Amniotic epithelial cell (primary cell): ENCODE data around the gene TRPC3.

Source experiments
- DNase-seq: peaks from one replicate; pipeline ENCODE4 v3.0.0-alpha.2; 2010; ENCODE audit warnings: low read depth

The TRPC3 gene

GRCh38 chr4:121946644-121947043 lies 5.2 kb downstream of the TRPC3 start:
- no peak for DNase-seq

GRCh38 chr4:121943941-121944340 lies 7.9 kb downstream of the TRPC3 start:
- no peak for DNase-seq

DNA sequence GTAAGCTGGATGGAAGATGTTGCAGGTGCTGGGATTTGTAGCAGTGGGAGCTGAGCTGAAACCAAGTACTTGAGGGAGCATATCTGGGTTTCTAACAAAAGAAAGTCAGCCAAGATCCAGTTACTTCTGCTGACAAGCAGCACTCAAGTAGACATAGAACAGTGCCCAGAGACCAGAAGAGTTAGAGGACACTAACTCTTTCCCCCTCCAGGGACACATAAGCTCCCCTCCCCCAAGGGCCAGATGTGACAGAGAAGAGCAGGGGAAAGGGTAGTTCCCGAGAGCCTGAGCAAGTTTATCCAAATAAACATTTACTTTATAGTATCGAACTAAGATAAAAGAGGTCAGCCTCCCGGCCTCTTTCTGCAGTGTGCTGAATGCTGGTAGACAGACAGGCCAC lies 12.2 kb downstream of the TRPC3 start:
- no peak for DNase-seq

- DNase-seq = peak; percentile 68
Observed at GRCh38 chr4:121938282-121939092, 13.4 kb downstream of the TRPC3 start.

DNA sequence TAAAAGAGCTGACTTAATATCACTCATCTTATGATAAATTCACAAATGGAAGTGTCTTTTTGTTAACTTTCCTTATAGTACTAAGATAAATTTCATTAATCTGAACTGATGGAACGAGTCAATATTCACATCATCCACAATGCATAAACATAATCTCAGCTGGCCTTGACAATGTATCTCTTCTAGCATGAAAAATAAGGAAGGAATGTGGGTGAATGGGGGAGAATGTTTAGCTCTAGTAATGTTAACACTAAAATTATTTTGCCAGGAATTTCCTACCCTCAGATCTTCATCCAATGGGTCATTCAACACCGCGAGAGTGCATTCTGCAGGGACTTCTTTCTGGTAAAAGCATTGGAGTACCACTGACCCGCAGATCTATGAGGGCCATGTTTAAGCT lies 15.8 kb downstream of the TRPC3 start:
- DNase-seq = peak; percentile 27

- no peak for DNase-seq
Observed at GRCh38 chr4:121934635-121935034, 17.2 kb downstream of the TRPC3 start.

GRCh38 chr4:121932212-121932974 lies 19.5 kb downstream of the TRPC3 start:
- no peak for DNase-seq

GRCh38 chr4:121930304-121930703 lies 21.6 kb downstream of the TRPC3 start:
- DNase-seq = no peak

- no peak for DNase-seq
Observed at GRCh38 chr4:121927948-121928347, 23.9 kb downstream of the TRPC3 start.

DNA sequence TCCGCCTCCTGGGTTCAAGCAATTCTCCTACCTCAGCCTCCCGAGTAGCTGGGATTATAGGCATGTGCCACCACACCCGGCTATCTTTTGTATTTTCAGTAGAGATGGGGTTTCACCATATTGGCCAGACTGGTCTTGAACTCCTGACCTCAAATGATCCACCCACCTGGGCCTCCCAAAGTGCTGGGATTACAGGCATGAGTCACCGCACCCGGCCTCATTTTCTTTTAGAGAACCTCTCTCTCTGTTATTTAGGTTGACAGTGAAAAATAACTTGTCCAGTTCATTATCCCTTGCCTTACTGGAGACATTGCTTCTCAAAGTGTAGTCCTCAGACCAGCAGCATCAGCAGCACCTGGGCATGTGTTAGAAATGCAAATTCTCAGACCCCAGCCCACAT lies 25.4 kb downstream of the TRPC3 start:
- DNase-seq = peak; percentile 42

DNA sequence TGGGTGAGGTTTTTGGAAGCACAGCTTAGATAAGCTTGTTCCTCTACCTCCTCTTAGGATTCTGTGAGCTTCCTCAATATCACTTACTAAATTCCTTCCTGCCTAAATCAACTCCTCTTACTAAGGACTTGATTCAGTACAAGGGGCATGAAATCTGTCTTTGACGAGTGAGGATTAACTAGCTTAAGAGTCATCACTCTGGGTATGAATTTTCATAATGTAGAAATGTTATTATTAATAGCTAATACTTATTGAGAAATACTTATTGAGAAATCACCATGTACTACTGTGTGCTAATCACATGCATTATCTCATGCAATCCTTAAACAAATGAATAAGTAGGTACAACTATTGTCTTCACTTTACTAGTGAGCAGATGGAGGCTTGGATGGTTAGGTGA lies 28.6 kb downstream of the TRPC3 start:
- DNase-seq = peak; percentile 78

DNA sequence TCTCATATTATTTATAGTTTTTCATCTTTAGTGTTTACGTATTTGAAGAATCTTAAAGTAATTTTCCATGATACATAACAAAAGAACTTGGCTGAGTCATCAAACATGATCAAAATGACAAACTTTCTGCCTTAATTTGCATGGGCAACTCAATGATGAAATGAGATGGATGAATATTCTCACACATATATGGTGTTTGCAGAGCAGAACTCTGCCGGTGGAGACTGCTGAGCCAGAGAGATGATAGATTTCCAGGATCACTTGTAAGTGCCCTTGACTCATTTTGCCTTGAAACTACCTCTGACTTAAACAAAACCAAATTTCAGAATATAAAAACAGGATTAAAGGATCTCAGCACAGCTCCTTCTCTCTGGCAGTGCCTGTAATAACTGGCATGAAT lies 38.2 kb downstream of the TRPC3 start:
- DNase-seq = peak; percentile 16

DNA sequence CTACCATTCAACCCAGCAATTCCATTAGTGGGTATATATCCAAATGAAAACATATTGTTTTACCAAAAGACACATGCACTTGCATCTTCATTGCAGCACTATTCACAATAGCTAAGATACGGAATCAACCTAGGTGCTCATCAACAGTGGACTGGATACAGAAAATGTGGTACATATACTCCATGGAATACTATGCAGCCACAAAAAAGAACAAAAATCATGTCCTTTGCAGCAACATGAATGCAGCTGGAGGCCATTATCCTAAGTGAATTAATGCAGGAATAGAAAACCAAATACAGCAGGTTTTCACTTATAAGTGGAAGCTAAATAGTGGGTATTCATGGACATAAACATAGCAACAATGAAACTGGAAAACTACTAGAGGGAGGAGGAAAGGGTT lies 43.5 kb downstream of the TRPC3 start:
- DNase-seq = no peak

- peak; percentile 56 for DNase-seq
Observed at GRCh38 chr4:121900132-121900983, 51.5 kb downstream of the TRPC3 start.

DNA sequence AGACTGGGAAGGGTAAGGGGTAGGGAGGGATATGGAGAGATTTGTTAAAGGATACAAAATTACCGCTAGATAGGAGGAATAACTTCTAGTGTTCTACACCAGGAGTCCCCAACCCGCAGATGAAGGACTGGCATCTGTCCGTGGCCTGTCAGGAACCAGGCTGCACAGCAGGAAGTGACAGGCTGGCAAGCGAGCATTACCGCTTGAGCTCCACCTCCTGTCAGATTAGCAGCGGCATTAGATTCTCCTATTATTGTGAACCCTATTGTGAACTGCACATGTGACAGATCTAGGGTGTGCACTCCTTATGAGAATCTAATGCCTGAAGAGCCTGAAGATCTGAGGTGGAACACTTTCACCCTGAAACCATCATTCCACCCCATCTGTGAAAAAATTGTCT lies 53.7 kb downstream of the TRPC3 start:
- no peak for DNase-seq

GRCh38 chr4:121888134-121888533 lies 63.7 kb downstream of the TRPC3 start:
- no peak for DNase-seq

DNA sequence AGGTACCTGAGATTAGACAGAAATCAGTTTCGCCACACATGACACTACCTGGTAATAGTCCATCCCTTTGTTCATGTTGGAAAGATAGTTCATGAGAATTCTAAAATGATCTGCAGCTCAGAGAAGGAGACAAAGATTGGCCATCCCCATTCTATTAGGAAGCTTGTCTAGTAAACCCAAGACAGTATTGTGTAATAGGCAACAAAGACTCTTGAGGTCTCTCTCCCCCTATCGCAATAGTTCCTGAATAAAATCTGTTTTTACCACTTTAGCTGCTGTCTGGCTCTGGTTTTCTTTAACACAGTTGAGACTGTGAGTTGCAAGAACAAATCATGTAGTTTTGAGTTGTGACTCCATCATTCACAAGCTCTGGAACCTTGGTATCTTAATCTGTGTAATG lies 66.7 kb downstream of the TRPC3 start:
- DNase-seq = no peak

DNA sequence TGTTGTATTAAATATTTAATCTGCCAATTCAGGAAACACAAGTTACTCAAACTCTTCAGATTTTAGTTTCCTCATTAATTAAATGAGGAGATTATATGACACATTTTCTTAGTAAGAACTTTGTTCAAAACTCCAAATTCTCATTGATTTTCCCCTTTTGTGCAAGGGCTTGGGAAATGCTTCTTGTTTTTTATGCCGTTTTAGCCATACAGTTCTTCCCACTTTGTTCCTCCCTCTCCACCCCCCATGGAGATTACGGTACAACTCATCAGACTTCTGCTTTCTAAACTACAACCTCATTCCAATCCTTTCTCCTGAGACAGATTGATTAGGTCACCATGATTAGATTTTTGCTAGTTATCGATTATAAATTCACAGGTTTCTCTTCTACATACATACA lies 70.7 kb downstream of the TRPC3 start:
- no peak for DNase-seq

- no peak for DNase-seq
Observed at GRCh38 chr4:121879135-121879534, 72.7 kb downstream of the TRPC3 start.

DNA sequence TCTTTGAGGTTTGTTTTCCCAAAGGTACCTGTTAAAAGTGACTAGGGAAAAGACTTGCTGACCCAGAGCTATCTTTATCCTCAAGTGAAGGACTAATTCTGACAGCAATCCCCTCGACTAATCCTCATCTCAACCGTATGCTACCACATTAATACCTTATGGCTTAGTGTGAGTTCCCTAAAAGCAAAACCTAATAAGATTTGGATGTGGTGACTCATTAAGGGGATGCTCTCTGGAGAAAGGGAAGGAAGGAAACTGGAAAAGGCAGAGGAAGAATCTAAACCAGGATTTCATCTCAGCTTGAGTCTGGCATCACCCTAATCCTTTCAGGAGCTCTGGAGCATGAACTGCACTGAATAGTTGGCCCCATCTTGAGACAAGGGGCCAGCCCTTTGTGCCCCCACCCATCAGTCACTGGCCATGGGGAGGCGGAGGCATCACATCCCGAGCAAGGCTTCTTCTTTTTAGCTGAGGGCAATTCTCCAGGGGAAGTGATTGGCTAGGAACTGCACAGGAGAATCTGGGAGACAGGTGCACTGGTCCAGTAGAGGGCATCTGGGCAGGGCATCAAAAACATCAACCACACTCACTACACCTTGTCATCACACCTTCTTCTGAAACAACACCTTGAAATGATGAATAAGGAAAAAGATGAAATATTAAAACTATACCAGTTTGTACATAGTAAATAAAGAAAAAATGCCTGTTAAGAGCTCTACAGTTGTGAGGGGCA lies 74.7 kb downstream of the TRPC3 start:
- no peak for DNase-seq

DNA sequence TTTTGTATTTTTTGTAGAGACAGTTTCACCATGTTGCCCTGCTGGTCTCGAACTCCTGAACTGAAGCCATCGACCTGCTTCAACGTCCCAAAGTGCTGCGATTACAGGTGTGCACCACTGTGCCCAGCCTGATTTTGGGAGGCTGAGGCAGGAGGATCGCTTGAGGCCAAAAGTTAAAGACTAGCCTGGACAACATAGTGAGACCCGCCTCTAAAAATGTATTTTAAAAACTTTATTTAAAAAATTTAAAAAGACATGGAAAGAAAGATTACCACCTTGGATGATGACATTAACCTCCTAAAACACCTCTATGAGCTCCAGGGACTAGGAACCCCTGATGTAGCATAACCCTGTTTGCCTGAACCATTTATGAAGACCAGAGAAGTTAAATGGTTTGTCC lies 75.8 kb downstream of the TRPC3 start:
- no peak for DNase-seq

- DNase-seq = no peak
Observed at GRCh38 chr4:121875652-121876051, 76.2 kb downstream of the TRPC3 start.
